ENCODE data around the gene MYRIP.
"Not testable (repeated sequence)": the region's sequence is repeated elsewhere in the genome, so short reads cannot be mapped to it uniquely, and the experiment has no call there.

The MYRIP gene

GRCh38 chr3:39808467-39809180, 785 bp upstream of the MYRIP start:
- peak; percentile 41 for DNase-seq

DNA sequence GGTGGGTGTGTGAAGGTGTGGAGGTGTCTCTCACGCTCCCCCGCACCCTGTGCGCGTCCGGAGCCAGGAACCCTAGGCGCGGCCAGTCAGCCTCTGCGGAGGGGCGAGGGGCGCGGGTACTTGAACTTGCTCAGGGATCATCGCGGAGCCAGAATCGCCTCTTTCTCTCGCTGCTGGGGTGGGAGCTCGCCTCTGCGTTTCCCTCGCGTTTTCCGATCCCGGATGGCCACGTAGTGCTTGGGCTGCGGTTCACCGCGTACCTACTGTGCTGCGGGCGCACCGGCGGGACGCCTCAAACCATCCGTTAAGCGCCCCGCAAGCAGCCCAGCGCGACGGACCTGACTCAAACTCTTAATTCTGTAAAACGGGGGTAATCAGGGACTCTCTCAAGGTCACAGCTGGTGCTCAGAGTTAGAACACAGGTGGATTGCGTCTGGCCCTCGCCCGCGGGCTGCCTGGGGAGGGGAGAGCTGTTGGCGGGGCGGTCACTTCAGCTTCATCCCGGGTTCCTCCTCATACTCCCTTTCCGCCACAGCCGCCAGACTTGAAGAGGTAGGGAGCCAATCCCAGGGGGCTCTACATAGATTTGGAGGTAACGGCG, 686 bp downstream of the MYRIP start:
- no peak for DNase-seq

- DNase-seq: no peak
Measured at GRCh38 chr3:39810647-39811161, 1.3 kb downstream of the MYRIP start.

- no peak for DNase-seq
Measured at GRCh38 chr3:39811561-39811960, 2.2 kb downstream of the MYRIP start.

- DNase-seq: no peak
Measured at GRCh38 chr3:39812537-39812936, 3.1 kb downstream of the MYRIP start.

DNA sequence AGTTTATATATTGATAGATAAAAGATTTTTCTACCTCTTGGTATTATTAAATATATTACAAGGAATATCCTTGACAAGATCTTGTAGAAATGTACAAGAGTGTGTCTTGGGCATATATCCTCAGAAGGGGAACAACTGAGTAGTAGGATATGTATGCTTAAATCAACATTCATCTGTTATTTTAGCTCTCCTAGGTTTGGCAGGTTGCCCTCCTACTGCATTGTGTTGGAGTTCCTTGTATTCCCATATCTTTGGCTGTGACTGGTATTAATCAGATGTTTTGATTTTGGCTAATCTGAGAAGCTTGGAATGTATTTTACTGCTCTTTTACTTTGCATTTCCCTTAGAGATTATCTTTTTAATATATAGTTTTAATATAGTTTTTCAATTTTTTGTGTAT, 4.6 kb downstream of the MYRIP start:
- DNase-seq: no peak

GRCh38 chr3:39819899-39820298, 10.5 kb downstream of the MYRIP start:
- no peak for DNase-seq

DNA sequence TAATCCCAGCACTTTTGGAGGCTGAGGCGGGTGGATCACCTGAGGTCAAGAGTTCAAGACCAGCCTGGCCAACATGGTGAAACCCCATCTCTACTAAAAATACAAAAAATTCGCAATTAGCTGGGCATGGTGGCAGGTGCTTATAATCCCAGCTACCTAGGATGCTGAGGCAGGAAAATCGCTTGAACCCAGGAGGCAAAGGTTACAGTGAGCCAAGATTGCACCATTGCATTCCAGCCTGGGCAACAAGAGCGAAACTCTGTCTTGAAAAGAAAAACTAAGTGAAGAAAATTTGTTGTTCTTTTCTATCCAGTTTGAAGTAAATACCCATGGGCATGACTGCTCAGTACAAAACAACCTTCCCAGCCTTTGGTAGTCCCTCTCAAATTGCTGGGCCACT, 24.4 kb downstream of the MYRIP start:
- DNase-seq: not testable (repeated sequence)

GRCh38 chr3:39839484-39839883, 30.1 kb downstream of the MYRIP start:
- no peak for DNase-seq

DNA sequence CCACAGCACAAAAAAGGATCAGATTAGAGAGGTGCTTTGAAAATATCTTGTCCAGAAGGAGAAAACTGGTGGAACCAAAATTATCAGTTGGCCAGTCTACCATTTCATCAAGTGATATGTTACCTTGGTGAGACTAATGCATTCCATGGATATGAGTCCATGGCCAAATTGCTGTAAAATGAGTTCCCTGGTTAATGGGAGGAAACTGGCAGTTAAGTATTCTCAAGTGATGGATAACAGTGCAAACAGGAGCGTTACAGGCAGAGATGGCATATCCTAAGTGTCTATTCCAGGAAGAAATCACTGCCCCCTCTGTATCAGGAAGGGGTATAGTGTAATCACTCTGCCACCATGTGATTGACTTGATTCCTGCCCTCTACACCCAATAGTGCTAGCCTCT, 34.0 kb downstream of the MYRIP start:
- no peak for DNase-seq

DNA sequence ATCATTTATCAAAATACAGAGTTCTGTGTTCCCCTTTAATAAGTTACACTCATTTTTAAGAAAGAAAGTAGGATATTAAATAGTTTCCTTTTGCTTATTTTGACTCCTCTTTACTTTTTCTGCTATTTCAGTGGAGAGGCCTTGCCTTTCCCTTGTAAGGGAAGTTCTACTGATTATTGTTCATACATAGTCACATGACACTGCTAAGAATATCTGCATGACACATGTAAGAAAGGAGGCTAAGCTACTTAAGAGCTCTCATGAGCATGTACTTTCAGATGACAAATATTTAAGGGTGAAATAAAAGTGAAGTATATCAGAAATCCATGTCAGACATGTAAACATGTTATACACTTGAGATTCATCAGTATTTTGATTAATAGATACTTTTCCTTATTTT, 39.0 kb downstream of the MYRIP start:
- DNase-seq: no peak

DNA sequence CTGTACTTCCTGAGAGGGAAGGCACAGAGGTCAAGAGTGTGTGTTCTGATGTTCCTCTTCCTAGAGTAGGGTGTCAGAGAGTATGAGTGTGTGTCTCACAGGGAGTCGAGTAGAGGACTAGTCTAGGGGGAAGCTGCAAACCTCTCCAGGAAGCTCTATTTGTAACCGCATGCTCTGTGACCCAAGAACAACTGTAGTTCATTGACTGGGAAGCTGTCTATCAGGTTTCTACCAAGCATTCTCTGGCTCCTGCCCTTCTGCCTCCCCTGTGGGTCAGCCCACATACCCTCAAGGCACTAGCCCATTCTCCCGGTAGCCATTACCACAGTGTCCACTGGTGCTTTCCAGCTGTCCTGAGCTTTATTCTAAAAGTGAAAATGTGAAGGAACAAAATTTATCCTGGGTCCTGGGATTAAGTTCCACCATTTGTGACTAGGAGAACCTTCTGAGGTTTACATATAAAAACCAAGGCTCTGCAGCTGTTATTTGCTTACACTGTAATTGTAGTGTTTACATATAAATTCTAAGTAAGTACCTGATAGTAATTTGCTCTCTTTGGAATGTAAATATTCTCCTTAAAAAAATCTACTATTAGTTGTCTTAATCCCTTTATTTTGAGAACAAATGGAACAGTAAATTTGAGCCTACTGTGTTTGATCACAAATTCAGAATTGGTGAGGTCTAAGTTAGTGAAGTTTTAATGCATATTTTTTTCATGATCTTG, 40.7 kb downstream of the MYRIP start:
- no peak for DNase-seq

GRCh38 chr3:39850716-39851032, 41.3 kb downstream of the MYRIP start:
- no peak for DNase-seq

GRCh38 chr3:39855517-39855916, 46.1 kb downstream of the MYRIP start:
- DNase-seq: no peak

DNA sequence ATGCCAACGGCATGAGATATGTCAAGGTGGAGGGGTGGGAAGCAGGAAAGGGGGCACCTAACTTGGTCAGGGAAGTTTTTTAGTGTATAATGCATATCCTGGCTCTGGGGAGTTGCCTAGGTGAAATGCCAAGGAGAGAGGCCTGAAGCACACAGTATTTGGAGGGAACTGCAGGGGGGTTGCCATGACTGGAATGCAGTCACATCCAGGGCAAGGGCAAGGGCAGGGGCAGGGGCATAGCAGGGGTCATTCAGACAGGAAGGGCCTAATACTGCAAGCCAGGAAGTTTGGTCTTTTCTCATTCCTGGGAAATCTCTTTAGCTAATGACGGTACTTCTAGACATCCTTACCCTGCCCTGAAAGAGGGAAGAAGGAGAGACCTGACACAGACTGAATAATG, 60.5 kb downstream of the MYRIP start:
- no peak for DNase-seq

DNA sequence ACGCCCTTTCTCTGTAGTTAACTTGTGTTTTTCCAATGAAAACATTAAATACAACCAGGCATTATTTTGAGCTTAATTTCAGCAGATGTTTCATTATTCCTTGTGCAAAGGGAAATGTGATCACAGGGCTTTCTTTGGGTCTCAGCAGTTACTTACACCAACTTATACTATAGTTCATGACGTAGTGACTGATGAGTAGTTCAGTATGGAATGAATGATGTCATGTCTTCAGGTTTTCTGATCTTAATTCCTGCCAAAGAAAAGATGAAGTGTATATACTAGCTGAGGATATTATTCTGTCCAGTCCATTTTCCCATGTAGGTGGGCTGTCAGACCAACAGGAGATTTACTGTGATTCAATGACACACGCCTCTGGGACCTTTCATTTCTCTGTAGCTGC, 61.3 kb downstream of the MYRIP start:
- DNase-seq: no peak

GRCh38 chr3:39879581-39879980, 70.2 kb downstream of the MYRIP start:
- DNase-seq: no peak

DNA sequence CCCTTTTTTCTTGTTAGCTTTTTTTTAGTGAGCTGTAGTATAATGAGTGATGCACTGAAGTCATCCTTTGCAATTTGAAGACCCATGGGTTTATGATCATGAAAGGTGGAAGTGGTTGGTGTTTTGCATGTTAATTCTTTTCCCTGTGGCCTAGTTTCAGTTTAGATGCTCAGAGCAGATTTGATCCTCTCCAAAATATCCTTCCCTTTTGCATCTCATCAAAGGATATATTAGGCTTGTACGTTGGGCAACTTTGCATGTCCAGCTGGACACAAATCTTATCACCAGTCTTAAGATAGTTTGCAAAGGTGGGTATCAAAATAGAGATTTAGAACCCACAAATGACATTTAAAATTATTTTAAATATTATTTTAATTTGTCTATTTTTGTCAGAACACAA, 72.7 kb downstream of the MYRIP start:
- DNase-seq: no peak

DNA sequence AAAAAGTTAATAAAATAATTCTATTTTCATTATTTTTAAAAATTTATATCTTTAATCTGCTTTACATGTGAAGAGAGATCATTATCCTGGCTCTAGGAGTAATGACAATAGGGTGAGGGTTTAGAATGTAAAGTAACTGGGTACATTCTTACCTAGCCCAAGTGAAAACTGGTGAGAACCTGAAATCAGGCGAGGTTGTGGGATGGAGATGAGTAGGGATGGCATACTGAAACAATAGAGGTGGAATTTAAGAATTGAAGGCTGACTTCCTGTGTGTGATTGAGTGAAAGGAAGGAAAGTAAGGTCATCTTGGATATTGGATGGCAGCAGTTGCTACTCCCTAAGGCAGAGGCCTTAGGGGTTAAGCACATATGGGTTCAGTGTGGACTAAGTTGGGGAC, 82.7 kb downstream of the MYRIP start:
- no peak for DNase-seq

- DNase-seq: no peak
Measured at GRCh38 chr3:39896184-39896583, 86.8 kb downstream of the MYRIP start.

DNA sequence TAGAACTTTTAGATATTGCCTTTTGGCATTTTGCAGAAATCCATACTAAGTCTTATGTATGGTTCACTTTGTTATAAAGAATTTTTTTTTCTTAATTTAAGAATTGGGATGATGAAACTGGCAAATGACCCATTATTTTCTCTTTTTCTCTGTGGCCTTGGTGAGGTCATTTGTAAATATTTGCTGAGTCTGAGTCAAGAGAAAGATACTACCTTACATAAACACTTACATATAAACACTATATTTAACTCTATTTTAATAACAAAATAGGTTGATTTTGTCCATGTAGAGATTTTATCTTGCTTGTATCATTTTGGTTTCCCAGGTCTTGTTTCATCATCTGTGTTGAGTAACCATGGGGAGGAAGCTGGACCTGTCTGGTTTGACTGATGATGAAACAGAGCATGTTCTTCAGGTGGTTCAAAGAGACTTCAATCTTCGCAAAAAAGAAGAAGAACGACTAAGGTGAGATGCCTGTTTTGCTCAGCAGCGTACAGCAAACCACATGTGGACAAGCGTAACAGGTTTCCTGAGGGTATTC, 91.1 kb downstream of the MYRIP start:
- no peak for DNase-seq

DNA sequence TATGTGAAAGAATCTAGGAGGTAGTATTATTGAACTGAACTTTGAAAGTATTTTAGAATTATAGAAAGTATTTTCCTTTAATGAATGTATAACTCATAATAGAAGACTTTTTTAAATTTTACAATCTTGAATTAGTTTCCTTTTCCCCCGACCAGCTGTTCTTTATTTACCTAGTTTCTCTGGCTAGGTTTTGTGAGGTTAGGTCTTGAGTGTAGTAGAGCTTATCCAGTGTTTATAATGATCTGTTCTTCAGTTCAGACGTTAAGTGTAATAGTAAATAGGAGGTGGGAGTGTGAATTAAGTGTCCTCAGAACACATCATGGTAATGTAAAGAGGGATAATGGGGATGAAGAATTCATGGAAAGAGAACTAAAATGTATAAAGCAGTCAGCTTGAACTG, 93.8 kb downstream of the MYRIP start:
- no peak for DNase-seq

DNA sequence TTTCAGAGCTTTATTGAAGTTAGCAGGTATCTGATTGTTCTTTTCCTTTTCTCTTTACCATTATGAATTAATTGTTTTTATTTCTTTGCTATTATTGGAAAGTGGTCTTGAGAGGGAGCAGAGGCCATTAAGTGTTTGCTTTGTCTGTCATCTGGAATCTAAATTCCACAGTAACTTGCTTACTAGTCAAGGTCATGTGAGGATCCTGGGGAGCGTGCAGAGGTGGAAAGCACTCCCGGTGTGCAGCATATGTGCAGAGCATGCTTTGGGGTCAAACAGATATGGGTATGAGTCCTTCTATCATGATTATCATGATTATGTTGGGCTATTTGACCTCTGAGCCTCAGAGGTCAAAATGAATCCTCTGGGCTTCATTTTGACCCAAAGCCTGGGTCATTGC, 96.4 kb downstream of the MYRIP start:
- no peak for DNase-seq

- DNase-seq: peak; percentile 19
Measured at GRCh38 chr3:39907981-39908380, 98.6 kb downstream of the MYRIP start.

All from right hindlimb (tissue), 1 donor.